Measurements from ENCODE around the gene LCNL1. TPM values are rescaled to one million over a fixed set of nuclear protein-coding genes. Genes with fewer than 3 reads are reported as not detected.
A peak's percentile ranks its signal among the peaks of the same experiment; 100 is the strongest.

The LCNL1 gene
- total RNA-seq, 1 donor from 2014 or later, result 2.0 TPM

DNA sequence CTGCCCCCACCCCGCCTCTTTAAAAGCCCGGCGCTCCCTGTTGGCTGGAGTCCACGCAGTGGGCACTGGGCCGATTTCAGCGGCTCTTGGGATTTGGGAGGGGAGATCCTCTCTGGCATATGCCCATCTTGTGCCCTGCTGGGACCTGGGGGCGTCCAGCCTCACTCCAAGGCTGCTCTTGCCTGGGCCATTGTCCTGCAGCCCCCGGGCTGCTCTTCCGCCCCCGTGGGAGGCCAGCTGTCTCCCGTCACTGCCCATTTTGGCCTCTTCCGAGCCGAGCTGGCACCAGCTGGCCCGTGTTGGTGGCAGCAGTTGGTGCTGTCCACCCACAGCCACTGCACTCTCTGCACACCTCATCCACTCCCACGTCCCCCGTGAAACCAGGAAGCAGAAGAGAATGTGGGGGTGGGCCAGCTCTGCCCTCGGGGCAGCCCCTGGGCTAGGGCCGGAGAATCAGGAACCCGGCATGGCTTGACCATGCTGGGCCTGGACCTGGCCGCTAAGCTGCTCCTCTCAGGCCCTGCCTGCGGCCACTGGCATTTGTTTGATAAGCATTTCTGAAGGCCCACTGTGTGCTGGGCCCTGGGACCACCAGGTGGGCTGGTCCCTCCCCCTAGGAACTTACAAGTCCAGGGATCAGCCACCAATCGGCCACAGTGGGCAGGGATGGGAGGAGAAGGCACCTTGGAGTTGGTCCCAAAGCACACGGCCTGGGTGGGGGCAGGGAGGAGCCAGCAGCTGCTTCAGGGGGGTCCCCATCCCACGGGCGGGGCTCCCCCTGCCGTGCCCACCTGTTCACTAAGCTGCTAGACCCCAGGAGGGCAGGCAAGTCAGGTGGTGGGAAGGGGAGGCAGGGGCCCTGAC is 35.5 kb upstream of the LCNL1 start:
- no peak overlapping the region for H3K27ac ChIP-seq
- TF ChIP-seq POLR2A (IDR thresholded peaks at IDR 0.05), result no peak
- TF ChIP-seq, protein P1, sequence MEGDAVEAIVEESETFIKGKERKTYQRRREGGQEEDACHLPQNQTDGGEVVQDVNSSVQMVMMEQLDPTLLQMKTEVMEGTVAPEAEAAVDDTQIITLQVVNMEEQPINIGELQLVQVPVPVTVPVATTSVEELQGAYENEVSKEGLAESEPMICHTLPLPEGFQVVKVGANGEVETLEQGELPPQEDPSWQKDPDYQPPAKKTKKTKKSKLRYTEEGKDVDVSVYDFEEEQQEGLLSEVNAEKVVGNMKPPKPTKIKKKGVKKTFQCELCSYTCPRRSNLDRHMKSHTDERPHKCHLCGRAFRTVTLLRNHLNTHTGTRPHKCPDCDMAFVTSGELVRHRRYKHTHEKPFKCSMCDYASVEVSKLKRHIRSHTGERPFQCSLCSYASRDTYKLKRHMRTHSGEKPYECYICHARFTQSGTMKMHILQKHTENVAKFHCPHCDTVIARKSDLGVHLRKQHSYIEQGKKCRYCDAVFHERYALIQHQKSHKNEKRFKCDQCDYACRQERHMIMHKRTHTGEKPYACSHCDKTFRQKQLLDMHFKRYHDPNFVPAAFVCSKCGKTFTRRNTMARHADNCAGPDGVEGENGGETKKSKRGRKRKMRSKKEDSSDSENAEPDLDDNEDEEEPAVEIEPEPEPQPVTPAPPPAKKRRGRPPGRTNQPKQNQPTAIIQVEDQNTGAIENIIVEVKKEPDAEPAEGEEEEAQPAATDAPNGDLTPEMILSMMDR (IDR thresholded peaks at IDR 0.05), result no peak
- TF ChIP-seq POLR2AphosphoS5 (IDR thresholded peaks at IDR 0.05; ENCODE audit: insufficient read depth in 1 of 2, low read depth in 1 of 2), result no peak
- no peaks in the 10 kb centered on the region for H3K9me3 ChIP-seq
- peaks cover 0 to 12% of the 10 kb centered on the region in 2 donors for H3K36me3 ChIP-seq
- no peak for DNase-seq (ENCODE audit: extremely low spot score in 2 of 2)
- H3K27me3 ChIP-seq, result no peaks in the 10 kb centered on the region
- H3K4me1 ChIP-seq, result peaks cover 69% of the 10 kb centered on the region
- no peak overlapping the region for H3K4me3 ChIP-seq
- intact Hi-C loops (cut with DNase I), result no loop called here

DNA sequence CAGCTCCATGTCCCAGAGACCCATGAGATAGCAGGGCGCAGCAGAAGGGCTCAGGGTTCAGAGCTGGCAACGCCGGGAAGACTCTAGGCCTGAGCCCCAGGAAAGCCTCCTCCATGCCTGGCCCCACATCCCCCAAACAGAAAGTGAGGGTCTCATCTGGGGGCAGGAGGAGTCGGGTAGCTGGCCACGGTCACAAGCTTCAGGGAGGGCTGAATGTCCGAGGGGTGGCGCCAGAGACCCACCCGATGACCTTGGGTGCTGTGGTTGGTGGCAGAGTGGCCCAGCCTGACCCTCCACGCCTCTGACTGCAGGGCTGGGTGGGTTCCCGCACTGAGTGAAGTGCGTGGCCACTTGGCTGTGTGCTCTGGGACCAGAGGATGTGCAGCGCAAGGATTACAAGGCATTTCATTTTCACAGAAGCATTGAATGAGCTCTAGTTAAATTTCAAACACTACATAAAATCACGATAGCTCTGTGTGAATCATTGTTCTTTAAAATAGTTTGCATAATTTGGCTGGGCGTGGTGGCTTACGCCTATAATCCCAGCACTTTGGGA is 34.8 kb upstream of the LCNL1 start:
- DNase-seq (ENCODE audit: extremely low spot score in 2 of 2), result no peak
- no peaks in the 10 kb centered on the region for H3K27me3 ChIP-seq
- H3K27ac ChIP-seq, result no peak overlapping the region
- H3K4me1 ChIP-seq, result peaks cover 65% of the 10 kb centered on the region
- TF ChIP-seq POLR2A (IDR thresholded peaks at IDR 0.05), result no peak
- TF ChIP-seq, protein P1 (IDR thresholded peaks at IDR 0.05), result peak in 2 of 3 experiments; percentile 37 to 41
- peaks cover 0 to 4% of the 10 kb centered on the region in 2 donors for H3K36me3 ChIP-seq
- H3K4me3 ChIP-seq, result no peak overlapping the region
- H3K9me3 ChIP-seq, result no peaks in the 10 kb centered on the region
- intact Hi-C loops (cut with DNase I), result no loop called here

DNA sequence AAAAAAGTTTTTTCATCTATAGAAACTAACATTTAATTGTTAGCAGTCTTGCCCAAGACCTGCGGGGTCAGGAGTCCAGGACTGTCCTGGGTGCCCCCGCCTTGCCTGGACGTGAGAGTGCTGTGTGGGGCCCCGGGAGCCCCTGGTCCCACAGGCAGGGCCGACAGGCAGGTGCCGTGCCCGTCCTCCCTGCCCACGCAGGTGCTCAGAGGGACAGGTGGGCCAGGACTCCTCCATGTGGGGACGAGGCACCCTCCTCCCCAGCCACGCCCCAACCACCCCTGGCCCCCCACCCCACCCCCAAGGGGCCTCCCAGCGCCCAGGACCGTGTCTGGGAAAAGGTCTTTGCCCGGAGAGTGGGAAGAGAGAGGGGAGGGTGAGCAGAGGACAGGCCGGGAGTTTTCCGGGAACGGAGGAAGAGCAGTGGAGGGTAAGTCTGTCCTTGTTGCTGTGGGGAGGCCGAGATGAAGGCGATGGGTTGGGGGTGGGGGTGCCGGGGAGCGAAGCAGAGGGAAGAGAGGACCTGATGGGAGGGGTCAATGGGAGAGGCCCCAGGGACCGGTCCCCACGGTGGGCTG is 33.5 kb upstream of the LCNL1 start:
- Histone ChIP-seq H3K9me3 (no peaks in the 10 kb centered on the region), H3K4me1 (peaks cover 57% of the 10 kb centered on the region), H3K27ac (peak overlapping the region; percentile 69), H3K4me3 (peak overlapping the region; percentile 54 to 62), H3K36me3 (no peaks in the 10 kb centered on the region), H3K27me3 (no peaks in the 10 kb centered on the region)
- intact Hi-C loops (cut with DNase I), result no loop called here
- TF ChIP-seq POLR2A (IDR thresholded peaks at IDR 0.05), result no peak
- no peak for TF ChIP-seq POLR2AphosphoS5 (IDR thresholded peaks at IDR 0.05; ENCODE audit: insufficient read depth in 1 of 2, low read depth in 1 of 2)
- TF ChIP-seq, protein P1 (IDR thresholded peaks at IDR 0.05), result no peak
- no peak for DNase-seq (ENCODE audit: extremely low spot score in 2 of 2)

DNA sequence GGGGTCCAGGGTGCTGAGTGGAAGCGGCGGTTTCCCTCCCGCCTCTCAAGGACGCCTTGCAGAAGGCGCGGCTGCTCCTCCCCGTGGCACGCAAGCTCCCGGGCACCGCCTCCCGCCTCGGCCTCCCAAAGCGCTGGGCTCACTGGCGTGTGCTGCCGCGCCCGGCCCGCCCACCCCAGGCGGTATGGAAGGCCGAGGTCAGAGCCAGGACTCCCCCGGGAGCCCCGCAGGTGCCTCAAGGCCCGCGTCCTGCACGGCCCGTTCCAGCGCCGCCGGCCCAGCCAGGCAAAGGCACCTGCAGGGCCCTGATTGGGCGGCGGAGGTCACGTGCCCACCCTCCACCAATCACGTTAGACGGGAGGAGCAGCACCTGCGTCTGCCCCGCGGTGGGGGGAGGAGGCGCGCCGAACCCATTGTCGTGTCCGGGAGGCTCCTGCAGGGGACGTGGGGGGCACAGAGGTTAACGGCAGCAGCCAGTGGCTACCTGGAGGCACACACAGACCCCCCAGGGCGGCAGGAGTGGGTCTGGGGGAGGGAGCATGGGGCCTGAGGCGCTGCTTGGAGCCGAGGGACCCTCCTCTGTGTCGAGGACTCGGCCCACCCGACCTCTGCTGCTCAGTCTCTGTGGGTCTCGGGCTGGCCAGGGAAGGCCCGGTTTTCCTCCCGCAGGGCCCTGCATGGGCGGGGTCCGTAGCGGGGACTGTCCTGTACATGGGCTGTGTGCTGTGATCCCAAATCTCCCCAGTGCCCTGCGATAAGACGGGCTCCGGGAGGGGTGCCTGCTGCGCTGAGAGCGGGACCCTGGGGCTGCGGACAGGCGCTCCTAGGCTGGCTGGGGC is 32.8 kb upstream of the LCNL1 start:
- Histone ChIP-seq H3K4me1 (peaks cover 54% of the 10 kb centered on the region), H3K27ac (peak overlapping the region; percentile 69), H3K9me3 (no peaks in the 10 kb centered on the region), H3K36me3 (no peaks in the 10 kb centered on the region), H3K27me3 (no peaks in the 10 kb centered on the region), H3K4me3 (peak overlapping the region; percentile 54 to 62)
- intact Hi-C loops (cut with DNase I), result no loop called here
- no peak for DNase-seq (ENCODE audit: extremely low spot score in 2 of 2)
- TF ChIP-seq, protein P1 (IDR thresholded peaks at IDR 0.05), result no peak
- peak; percentile 51 to 65 for TF ChIP-seq POLR2AphosphoS5 (IDR thresholded peaks at IDR 0.05; ENCODE audit: insufficient read depth in 1 of 2, low read depth in 1 of 2)

Data from vagina (tissue), 2 donors.